Uterus (tissue), 2 donors: ENCODE results near the gene PLEKHD1.

Source experiments
- CTCF ChIP-seq, 4 experiments: fragments of 200-600 bp in 2 of 4; fragments of 450-650 bp in 2 of 4; sonication (generic) in 2 of 4; IDR thresholded peaks; one replicate each; pipeline ENCODE4 v1.5.1; 2016 to 2019; ENCODE audit warnings: antibody characterized with exemption in 4 of 4, mild to moderate bottlenecking in 2 of 4, moderate library complexity in 1 of 4
- POLR2A ChIP-seq, 2 donors: fragments of 450-650 bp; IDR thresholded peaks; one replicate each; pipeline ENCODE4 v1.6.1; 2016; ENCODE audit warnings: antibody characterized with exemption in 2 of 2, mild to moderate bottlenecking in 1 of 2, moderate library complexity in 1 of 2

GRCh38 chr14:69536971-69537370, 52.4 kb downstream of the PLEKHD1 start:
- TF ChIP-seq CTCF (IDR thresholded peaks at IDR 0.05) (no peak), POLR2A (IDR thresholded peaks at IDR 0.05) (no peak)
